Left lung (tissue), 10 donors: ENCODE measurements around the gene VAMP2. TPM values are rescaled to one million over a fixed set of nuclear protein-coding genes. Genes with fewer than 3 reads are reported as not detected.

Experiments used
- ATAC-seq: fragments of 200-7000 bp; cut with Tn5 transposase; one replicate; pipeline ENCODE4 v1.9.1; 2020; ENCODE audit warnings: moderate library complexity
- DNase-seq, 4 donors: peaks; one replicate each; pipeline ENCODE4 v3.0.0-alpha.2; 2013 to 2020
- H3K27ac ChIP-seq, 2 donors: fragments of 200-600 bp; sonication (generic) in 1 of 2; one replicate each; pipeline versions ENCODE4 v1.5.0 to v1.8.0; 2020 to 2021
- H3K27me3 ChIP-seq, 2 donors: fragments of 200-600 bp; sonication (generic) in 1 of 2; one replicate each; pipeline versions ENCODE4 v1.5.0 to v1.8.0; 2020 to 2021
- H3K36me3 ChIP-seq, 2 donors: fragments of 200-600 bp; sonication (generic) in 1 of 2; one replicate each; pipeline versions ENCODE4 v1.5.0 to v1.8.0; 2020 to 2021
- H3K4me1 ChIP-seq, 2 donors: fragments of 200-600 bp; one replicate each; pipeline ENCODE4 v1.8.0; 2021
- H3K4me3 ChIP-seq, 2 donors: fragments of 200-600 bp; sonication (generic) in 1 of 2; one replicate each; pipeline versions ENCODE4 v1.5.0 to v1.8.0; 2020 to 2021; ENCODE audit warnings: mild to moderate bottlenecking in 1 of 2
- H3K9me3 ChIP-seq, 2 donors: fragments of 200-600 bp; sonication (generic) in 1 of 2; one replicate each; pipeline versions ENCODE4 v1.5.0 to v1.8.0; 2020 to 2021
- CTCF ChIP-seq, 2 donors: fragments of 200-600 bp; sonication (generic) in 1 of 2; IDR thresholded peaks; one replicate each; pipeline versions ENCODE4 v1.5.0 to v1.8.0; 2021; ENCODE audit warnings: antibody characterized with exemption in 2 of 2
- intact Hi-C, 2 donors: fragments of 100-400 bp; cut with DNase I; formaldehyde crosslinking; loops; one replicate each; pipeline versions ENCODE4 v1.11.2 to v1.14.2; 2022
- polyA plus RNA-seq, 6 donors: library from polyadenylated mRNA; unstranded; fragments of 120-200 nt; gene quantifications; one replicate each; pipeline ENCODE4 v1.2.1, GENCODE V29; 2013; ENCODE audit not compliant: insufficient read length in 6 of 6
- total RNA-seq, 2 donors: library from RNA; stranded (reverse); fragmentation: NEBNext Ultra II Directional; extraction: Animal tissue kit (Norgen Biotek cat#: 25700); gene quantifications; one replicate each; pipeline ENCODE4 v1.2.1, GENCODE V29; 2021
- donor health status: DM: no; HTN: yes; CAD: no.
- donor health status: DM: no; HTN: no; CAD: no.

VAMP2 gene
- total and polyA plus RNA-seq, 8 donors = 48.3 to 108 (median 99.8) TPM

- intact Hi-C loops = loop anchor here in 1 of 2 donors (10.0 kb wide), 1 partner anchor 64 kb away; no protein-coding TSS in a partner anchor
- H3K27me3 ChIP-seq = peaks cover 47 to 85% of the 10 kb centered on the region in 2 donors
- peak; percentile 13 to 19 for TF ChIP-seq CTCF (IDR thresholded peaks at IDR 0.05)
- H3K9me3 ChIP-seq = no peaks in the 10 kb centered on the region
- H3K36me3 ChIP-seq = no peaks in the 10 kb centered on the region
- H3K4me1 ChIP-seq = peaks cover 41 to 85% of the 10 kb centered on the region in 2 donors
- DNase-seq (peak in 2 of 4 donors; percentile 77 to 86), ATAC-seq (peak; percentile 17)
- H3K27ac ChIP-seq = peak overlapping the region; percentile 5 to 37
- peak overlapping the region; percentile 33 to 49 for H3K4me3 ChIP-seq
These were observed 42.0 kb downstream of the VAMP2 start for GRCh38 chr17:8120520-8121406.

- H3K36me3 ChIP-seq = no peaks in the 10 kb centered on the region
- peak overlapping the region; percentile 70 to 85 for H3K27ac ChIP-seq
- no peak for TF ChIP-seq CTCF (IDR thresholded peaks at IDR 0.05)
- H3K4me1 ChIP-seq = peaks cover 35 to 76% of the 10 kb centered on the region in 2 donors
- DNase-seq (peak in 3 of 4 donors; percentile 77 to 95 (median 92)), ATAC-seq (peak; percentile 59)
- no peaks in the 10 kb centered on the region for H3K9me3 ChIP-seq
- peak overlapping the region; percentile 52 to 54 for H3K4me3 ChIP-seq
- peaks cover 48 to 85% of the 10 kb centered on the region in 2 donors for H3K27me3 ChIP-seq
- intact Hi-C loops = loop anchor here in 1 of 2 donors (10.0 kb wide), 1 partner anchor 65 kb away; no protein-coding TSS in a partner anchor
These were observed 42.9 kb downstream of the VAMP2 start for GRCh38 chr17:8119581-8120519.

- peaks cover 27 to 68% of the 10 kb centered on the region in 2 donors for H3K4me1 ChIP-seq
- peak overlapping the region; percentile 70 to 85 for H3K27ac ChIP-seq
- H3K4me3 ChIP-seq = peak overlapping the region; percentile 52 to 54
- no peaks in the 10 kb centered on the region for H3K36me3 ChIP-seq
- ATAC-seq (peak; percentile 77), DNase-seq (peak; percentile 86 to 98 (median 88))
- H3K27me3 ChIP-seq = peaks cover 47 to 85% of the 10 kb centered on the region in 2 donors
- no peaks in the 10 kb centered on the region for H3K9me3 ChIP-seq
- intact Hi-C loops = no loop called here
- peak; percentile 67 to 86 for TF ChIP-seq CTCF (IDR thresholded peaks at IDR 0.05)
These were observed 43.8 kb downstream of the VAMP2 start for GRCh38 chr17:8118769-8119580.

- intact Hi-C loops = no loop called here
- no peak for TF ChIP-seq CTCF (IDR thresholded peaks at IDR 0.05)
- H3K4me1 ChIP-seq = peaks cover 20 to 60% of the 10 kb centered on the region in 2 donors
These were observed 44.6 kb downstream of the VAMP2 start, which contains the start of gene ALOXE3 for GRCh38 chr17:8117980-8118768. Gene ALOXE3 (minus strand): TSS chr17:8118514. CDS start chr17:8117990, 524 bp downstream.

More at GRCh38 chr17:8117980-8118768, 44.6 kb downstream of the VAMP2 start, which contains the start of gene ALOXE3:
- DNase-seq (peak in 2 of 4 donors; percentile 45 to 78), ATAC-seq (peak; percentile 18)
- Histone ChIP-seq H3K27me3 (peaks cover 43 to 85% of the 10 kb centered on the region in 2 donors), H3K9me3 (no peaks in the 10 kb centered on the region), H3K36me3 (no peaks in the 10 kb centered on the region), H3K27ac (peak within 1 kb of the TSS; percentile 70 to 85), H3K4me3 (peak within 1 kb of the TSS; percentile 52 to 54)
